Pulmonary artery endothelial cell (primary cell): ENCODE results near the gene EFNA5. TPM values are rescaled to one million over a fixed set of nuclear protein-coding genes. Genes with fewer than 3 reads are reported as not detected.

Source experiments
- DNase-seq: peaks from one replicate; pipeline ENCODE4 v3.0.0-alpha.2; 2011; ENCODE audit warnings: low read depth, low spot score
- total RNA-seq: library from RNA; depleted of rRNA; stranded (reverse); fragments of >200 nt; gene quantifications from 2 replicates; pipeline ENCODE4 v1.2.3, GENCODE V29; 2014

Gene EFNA5
- total RNA-seq = 15.0 and 16.7 TPM in 2 replicates

- DNase-seq = no peak
These were observed at the start of gene EFNA5 for GRCh38 chr5:107670932-107671741. EFNA5 (minus strand) TSS chr5:107670937.

DNA sequence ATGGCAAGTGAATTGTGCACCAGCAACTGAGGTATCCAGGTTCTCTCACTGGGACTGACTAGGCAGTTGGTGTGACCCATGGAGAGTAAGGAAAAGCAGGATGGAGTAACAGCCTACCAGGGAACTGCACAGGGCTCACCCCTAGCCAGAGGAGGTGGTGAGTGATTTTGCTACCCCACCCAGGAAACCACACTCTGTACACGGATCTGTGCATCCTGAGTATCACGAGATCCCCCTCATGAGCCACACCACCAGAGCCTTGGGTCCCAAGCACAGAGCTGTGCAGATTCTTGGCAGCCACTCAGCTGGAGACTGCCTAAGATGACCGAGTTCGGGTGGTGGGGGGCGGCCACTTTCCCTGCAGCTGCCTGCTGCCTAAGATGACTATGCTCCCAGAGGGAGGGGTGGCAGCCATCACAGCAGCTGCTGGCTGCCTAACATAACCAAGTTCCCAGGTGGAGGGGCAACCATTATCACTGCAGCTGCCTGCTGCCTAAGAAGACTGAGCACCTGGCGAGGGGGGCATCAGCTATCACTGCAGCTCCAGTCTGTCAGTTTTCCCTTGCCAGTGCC lies 48.4 kb upstream of the EFNA5 start:
- no peak for DNase-seq

- no peak for DNase-seq
These were observed 47.1 kb upstream of the EFNA5 start for GRCh38 chr5:107717816-107718215.

- no peak for DNase-seq
These were observed 42.5 kb upstream of the EFNA5 start for GRCh38 chr5:107713228-107713627.

- no peak for DNase-seq
These were observed 41.7 kb upstream of the EFNA5 start for GRCh38 chr5:107712359-107712870.

- DNase-seq = no peak
These were observed 34.8 kb upstream of the EFNA5 start for GRCh38 chr5:107705402-107706014.

DNA sequence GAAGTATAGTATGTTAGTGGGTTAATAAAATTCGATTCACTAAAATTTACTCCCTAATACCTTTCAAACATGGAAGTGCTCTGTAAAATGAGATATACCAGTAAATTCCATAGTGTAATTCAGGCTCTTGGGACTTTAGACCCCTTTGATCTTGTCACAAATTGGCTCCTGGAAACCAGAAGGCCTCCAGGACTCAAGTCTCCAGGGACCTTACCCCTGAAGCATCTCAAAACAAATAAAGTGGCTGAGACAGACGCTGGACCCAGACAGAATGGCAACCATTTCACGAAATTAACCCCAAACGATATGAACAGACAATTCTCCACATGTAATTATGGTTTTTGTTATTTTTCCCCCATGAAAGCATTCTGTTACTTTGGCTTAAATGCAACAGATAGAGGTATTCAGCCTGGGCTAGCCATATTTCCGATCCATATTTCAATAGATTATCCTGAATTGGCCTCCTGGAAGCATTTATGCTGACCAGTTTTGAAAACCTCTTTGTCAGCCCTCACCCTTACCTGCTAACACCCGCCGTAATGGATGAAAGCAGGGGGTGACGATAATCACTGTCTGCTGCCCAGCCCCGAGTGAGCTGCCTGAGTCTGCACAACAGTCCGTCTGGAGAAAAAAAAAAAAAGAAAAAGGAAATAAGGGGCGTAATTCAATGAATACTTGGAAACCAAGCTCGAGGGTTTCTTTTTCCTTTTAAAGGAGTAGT lies 34.1 kb upstream of the EFNA5 start:
- no peak for DNase-seq

DNA sequence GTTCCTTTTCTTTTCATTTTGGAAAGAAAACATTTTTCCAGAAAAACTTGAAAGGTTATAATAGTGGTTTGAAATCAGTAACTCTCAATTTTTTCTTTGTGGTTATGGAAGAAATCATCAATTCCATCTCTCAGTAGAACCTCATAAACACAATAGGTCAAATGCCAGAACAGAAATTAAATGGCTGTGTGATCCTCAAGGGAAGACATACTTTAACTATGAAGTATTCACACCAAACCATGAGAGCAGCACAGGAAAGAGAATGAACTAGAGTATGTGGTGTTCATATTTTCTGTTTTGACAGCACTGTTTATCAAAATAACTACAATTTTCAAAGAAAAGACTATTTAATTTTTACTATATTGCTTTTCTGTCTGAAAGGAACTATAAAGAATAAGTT lies 29.7 kb upstream of the EFNA5 start:
- DNase-seq = no peak

GRCh38 chr5:107699425-107699824 lies 28.7 kb upstream of the EFNA5 start:
- DNase-seq = no peak

DNA sequence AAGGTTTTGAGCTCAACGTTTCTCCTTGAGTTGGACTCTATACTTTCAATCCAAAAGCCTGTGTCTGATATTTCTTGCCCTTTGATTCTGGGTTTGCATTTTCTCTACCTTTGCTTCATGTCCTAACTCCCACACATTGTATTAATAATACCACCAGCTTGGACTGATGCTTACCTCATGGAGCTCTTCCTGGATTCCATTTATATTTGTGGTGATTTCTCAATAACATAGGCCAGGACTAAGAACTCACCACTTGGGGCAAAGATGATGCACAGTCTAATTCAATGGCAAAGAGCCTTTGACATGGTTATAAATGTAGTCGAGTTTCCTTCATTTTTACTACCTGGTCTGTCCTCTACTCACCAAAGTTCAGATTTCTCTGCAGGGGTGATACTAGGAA lies 27.5 kb upstream of the EFNA5 start:
- DNase-seq = no peak

DNA sequence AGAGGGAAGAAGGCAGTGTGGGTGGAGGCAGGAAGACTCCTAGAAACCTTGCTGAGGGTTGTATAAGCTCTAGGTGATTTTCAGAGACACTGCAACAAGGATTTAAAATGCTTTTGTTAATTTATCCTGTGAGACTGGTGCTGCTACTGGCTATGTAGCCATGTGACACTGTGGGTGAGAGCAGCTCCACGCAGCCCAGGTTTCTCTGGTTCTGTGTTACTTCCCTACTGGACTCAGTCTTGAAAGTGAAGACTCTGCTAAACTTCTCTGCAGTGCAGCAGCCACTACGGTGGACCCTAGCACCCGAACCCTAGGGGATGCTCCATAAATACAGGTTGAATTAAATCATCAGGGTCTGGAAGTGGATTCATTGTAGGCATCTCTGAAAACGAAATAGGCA lies 25.8 kb upstream of the EFNA5 start:
- no peak for DNase-seq

- DNase-seq = no peak
These were observed 25.3 kb upstream of the EFNA5 start for GRCh38 chr5:107696080-107696479.

DNA sequence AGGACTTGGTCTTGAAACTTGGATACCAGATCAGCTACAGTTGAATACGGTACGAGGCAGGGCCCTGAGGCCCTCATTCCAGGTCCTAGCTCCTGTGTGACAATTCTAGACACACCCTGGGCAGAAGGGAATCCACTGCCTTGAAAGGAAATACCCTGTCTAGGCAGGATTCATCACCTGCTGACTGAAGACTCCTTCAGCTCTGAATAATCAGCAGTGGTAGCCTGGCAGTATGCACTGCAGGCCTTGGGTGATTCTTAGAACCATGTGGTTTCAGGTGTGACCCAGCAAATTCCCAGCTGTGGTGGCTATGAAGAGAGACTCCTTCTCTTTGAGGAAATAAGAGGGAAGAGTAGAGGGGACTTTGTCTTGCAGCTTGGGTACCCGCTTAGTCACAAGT lies 17.2 kb upstream of the EFNA5 start:
- DNase-seq = no peak

DNA sequence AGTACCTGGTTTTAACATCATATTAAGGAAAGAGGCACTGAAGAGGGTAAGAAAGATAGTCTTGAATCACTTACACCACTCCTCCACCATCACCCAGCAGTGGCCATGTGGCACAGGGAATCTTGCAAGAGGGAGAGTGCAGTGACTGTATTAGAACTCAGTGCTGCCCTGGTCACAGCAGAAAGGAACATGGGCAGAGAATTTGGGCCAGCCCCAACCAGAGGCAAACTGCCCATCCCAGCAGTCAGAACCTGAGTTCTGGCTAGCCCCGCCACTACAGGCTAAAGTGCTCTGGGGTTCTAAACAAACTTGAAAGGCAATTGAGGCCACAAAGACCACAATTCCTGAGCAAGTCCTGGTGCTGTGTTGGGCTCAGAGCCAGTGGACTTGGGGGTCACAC lies 16.7 kb upstream of the EFNA5 start:
- no peak for DNase-seq

GRCh38 chr5:107682533-107682932 lies 11.8 kb upstream of the EFNA5 start:
- DNase-seq = no peak

DNA sequence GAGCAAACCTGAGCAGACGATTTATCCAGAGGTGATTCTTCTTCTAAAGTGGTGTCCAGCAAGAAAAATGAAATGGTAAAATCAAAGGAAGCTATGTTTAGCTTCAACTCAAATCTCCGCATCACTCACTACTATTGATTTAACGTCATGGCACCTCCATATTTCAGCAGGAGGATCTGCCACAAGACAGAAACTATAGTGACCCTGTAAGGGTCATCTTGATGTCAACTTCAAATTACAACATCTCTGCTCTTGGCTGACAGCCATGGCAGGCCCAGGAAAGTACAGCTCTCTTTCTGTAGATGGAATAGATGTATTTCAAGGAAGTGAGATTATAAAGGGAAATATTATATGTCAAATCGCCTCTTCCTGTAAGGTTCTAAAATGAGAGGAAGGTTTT lies 10.1 kb upstream of the EFNA5 start:
- no peak for DNase-seq

DNA sequence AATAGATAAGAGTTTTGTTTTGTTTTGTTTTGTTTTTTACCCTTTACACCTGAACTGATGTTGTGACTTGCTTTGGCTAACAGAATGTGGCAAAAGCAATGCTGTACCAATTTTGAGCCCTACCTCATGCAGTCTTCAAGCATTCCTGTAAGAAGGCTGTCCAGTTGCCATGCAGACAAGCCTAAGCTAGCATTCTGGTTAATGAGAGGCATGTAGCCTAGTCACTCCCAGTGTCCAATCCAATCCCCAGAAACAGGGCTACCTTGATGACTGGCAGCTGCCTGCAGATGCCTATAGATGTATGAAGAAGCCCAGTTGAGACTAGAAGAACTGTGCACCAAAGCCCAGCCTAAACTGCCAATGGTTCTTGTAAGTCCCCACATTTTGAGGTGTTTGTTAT lies 9.4 kb upstream of the EFNA5 start:
- no peak for DNase-seq

- DNase-seq = no peak
These were observed 6.0 kb upstream of the EFNA5 start for GRCh38 chr5:107676702-107677101.

GRCh38 chr5:107675201-107675600 lies 4.5 kb upstream of the EFNA5 start:
- DNase-seq = no peak

- DNase-seq = no peak
These were observed 3.9 kb upstream of the EFNA5 start for GRCh38 chr5:107674655-107675054.

DNA sequence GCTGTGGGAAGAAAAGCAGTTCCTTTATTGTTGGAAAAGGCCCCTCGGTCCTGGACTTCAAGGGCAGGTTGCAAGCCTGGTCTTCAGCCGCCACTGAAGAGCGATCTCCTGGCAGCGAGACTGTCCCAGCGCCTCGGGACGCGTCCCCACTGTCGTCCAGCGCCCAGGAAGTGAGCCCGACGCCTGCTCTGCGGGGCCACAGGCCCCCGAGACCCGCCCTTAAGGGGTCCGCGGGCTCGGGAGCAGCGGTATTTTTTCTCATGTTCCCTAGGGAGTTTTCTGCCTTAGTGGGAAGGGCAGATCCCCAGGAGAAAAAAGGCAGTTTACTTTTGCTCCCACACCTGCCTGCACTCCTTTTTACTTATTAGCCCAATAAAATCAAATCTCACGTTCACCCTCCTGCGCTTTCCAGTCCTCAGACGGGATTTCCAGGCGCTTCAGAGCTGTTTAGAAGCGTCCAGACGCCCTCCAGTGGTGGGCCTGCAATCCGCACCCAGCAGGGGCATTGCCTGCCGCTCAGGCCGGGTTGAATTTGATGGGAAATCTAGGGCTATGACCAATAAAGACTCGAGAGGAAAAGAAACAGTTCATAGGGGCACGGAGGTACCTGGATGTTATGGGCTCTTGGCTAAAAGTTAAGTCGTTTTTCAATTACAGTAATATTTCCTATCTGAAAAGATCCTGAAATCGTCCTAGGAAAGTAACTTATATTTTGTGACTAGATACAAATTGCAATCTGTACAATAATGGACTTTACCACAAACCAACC lies 2.8 kb upstream of the EFNA5 start:
- DNase-seq = peak; percentile 69
